Ovary (tissue), 3 donors: Measurements from ENCODE around the gene LRP1B.

Experiments
- CTCF ChIP-seq, 3 donors: fragments of 450-650 bp in 2 of 3; fragments of 200-600 bp in 1 of 3; IDR thresholded peaks; one replicate each; pipeline versions ENCODE4 v1.5.1 to v1.8.0; 2016 to 2022; ENCODE audit warnings: antibody characterized with exemption in 3 of 3, mild to moderate bottlenecking in 1 of 3
- EP300 ChIP-seq: sonication (generic); formaldehyde crosslinking; IDR thresholded peaks from one replicate; pipeline ENCODE4 v1.6.1; 2017; ENCODE audit warnings: antibody characterized with exemption
- donor health status: DM: no; HTN: no; CAD: no.

DNA sequence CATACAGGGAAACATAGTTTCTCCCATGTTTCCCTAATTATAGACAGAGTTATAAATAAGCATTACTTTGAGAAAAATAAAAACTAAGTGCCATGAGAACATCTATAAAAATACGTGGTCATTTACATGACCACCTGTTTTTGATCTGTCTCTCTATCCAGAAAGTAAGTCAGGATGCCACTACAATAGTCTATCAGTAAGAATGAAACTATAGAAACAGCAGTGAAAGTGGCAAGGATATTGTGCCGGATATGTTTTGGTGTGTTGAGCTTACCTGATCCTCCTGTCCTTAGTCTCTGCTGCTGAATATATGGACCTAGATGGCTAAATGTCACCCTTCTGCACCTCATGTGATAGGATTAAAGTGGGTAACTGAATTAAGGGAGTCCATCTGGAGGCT is 512.4 kb downstream of the LRP1B start:
- TF ChIP-seq CTCF (IDR thresholded peaks at IDR 0.05) (no peak), EP300 (no peak)
